Endothelial cell (in vitro differentiated cells): Measurements from ENCODE around the gene AGT. TPM values are rescaled to one million over a fixed set of nuclear protein-coding genes. Genes with fewer than 3 reads are reported as not detected.

Experiments
- DNase-seq: peaks from one replicate; pipeline ENCODE4 v3.0.0; 2021; ENCODE audit warnings: low spot score
- H3K27ac Mint-ChIP-seq: one replicate; pipeline ENCODE4 v1.8.0; 2021; ENCODE audit warnings: mixed read lengths, inconsistent platforms; ENCODE audit not compliant: unreplicated experiment
- H3K27me3 Mint-ChIP-seq: one replicate; pipeline ENCODE4 v1.8.0; 2021; ENCODE audit warnings: mild to moderate bottlenecking, moderate library complexity, mixed read lengths, inconsistent platforms; ENCODE audit not compliant: unreplicated experiment
- H3K36me3 Mint-ChIP-seq: one replicate; pipeline ENCODE4 v1.8.0; 2021; ENCODE audit warnings: mild to moderate bottlenecking, low read depth, mixed read lengths, inconsistent platforms; ENCODE audit not compliant: unreplicated experiment
- H3K4me1 Mint-ChIP-seq: one replicate; pipeline ENCODE4 v1.8.0; 2021; ENCODE audit warnings: mild to moderate bottlenecking, mixed read lengths, inconsistent platforms; ENCODE audit not compliant: unreplicated experiment
- H3K4me3 Mint-ChIP-seq: one replicate; pipeline ENCODE4 v1.8.0; 2021; ENCODE audit warnings: mild to moderate bottlenecking, mixed read lengths, inconsistent platforms; ENCODE audit not compliant: unreplicated experiment
- H3K9me3 Mint-ChIP-seq: one replicate; pipeline ENCODE4 v1.8.0; 2021; ENCODE audit warnings: mixed read lengths, inconsistent platforms; ENCODE audit not compliant: unreplicated experiment
- total RNA-seq: library from RNA; stranded (reverse); fragmentation: NEBNext Ultra II Directional; extraction: Animal tissue kit (Norgen Biotek cat#: 25700); gene quantifications from one replicate; pipeline ENCODE4 v1.2.1, GENCODE V29; 2021; ENCODE audit not compliant: unreplicated experiment
- TF ChIP-seq, protein P1 (sequence below): fragments of 200-600 bp; sonication (generic); IDR thresholded peaks from one replicate; pipeline ENCODE4 v1.5.0; 2021; ENCODE audit warnings: antibody characterized with exemption; ENCODE audit not compliant: unreplicated experiment

The AGT gene
- total RNA-seq, 1 donor from 2014 or later = not detected

DNA sequence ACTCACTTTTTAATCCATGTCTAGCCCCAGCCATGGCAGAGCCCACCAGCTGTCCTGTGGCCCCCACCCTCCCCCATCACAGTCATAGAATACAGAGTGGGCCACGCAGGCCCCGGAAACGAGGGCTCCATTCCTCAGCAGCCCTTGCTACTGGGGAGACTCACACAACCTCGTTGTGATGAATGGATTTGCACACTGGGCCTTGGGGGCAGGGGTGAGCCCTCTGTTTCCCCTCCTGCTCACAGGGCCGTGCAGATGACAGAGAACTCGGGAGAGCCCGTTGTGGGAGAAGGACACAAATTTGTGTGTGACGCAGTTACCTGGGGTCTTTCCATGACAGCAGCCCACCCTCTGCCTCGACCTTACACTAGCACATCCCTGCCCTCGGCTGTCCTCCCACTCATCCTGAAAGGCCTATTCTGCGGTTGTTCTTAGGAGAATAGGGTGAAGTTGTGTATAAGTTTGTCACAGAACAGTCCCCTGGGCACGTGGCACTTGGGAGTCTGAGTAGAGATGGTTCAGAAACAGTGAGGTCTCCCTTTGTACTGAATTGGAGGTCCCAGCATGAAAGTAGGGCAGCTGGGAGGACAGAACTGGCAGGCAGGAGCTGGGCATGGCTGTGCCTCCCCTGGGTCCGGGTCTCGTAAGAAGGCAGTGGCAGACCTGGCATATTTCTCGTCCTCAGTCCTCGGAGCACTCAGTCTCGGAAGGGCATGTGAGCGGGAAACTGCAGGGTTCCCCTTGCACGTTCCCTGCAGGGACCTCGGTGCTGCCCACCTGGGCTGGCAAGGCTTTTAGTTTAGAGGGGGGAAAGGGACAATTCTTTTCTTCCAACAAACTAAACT lies 6.8 kb downstream of the AGT start:
- Mint-ChIP-seq H3K27me3 (peaks cover 2% of the 10 kb centered on the region), H3K9me3 (no peaks in the 10 kb centered on the region), H3K4me3 (no peak overlapping the region), H3K27ac (no peak overlapping the region), H3K4me1 (no peaks in the 10 kb centered on the region), H3K36me3 (peaks cover 4% of the 10 kb centered on the region)
- DNase-seq = no peak
- TF ChIP-seq, protein P1, sequence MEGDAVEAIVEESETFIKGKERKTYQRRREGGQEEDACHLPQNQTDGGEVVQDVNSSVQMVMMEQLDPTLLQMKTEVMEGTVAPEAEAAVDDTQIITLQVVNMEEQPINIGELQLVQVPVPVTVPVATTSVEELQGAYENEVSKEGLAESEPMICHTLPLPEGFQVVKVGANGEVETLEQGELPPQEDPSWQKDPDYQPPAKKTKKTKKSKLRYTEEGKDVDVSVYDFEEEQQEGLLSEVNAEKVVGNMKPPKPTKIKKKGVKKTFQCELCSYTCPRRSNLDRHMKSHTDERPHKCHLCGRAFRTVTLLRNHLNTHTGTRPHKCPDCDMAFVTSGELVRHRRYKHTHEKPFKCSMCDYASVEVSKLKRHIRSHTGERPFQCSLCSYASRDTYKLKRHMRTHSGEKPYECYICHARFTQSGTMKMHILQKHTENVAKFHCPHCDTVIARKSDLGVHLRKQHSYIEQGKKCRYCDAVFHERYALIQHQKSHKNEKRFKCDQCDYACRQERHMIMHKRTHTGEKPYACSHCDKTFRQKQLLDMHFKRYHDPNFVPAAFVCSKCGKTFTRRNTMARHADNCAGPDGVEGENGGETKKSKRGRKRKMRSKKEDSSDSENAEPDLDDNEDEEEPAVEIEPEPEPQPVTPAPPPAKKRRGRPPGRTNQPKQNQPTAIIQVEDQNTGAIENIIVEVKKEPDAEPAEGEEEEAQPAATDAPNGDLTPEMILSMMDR = no peak

DNA sequence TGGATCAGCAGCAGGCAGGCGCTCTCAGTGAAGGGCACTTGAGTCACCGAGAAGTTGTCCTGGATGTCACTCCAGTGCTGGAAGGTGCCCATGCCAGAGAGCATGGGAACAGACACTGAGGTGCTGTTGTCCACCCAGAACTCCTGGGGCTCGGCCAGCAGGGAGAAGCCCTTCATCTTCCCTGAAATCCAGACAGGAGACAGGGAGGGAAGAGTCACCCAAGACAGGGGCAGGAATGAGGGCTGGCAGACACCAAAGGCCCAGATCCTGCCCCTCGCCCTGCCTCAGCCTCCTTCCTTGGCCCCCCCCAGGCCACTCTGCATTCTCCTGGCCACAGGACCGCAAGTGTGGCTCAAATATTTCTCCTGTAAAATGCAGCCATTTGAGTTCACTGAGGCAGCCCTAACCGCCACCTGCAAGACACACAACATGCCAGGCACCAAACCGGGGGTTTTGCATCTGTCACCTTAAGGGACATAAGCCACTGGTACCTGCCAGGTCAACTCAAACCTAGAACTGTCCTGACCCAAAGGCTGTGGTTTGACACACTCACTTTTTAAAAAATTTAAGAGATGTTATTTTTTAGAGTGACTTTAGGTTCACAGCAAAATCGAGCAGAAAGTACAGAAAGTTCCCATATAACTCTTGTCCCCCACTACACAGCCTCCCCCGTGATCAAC lies 7.8 kb downstream of the AGT start:
- peaks cover 4% of the 10 kb centered on the region for H3K36me3 Mint-ChIP-seq
- no peak for DNase-seq
- H3K4me1 Mint-ChIP-seq = no peaks in the 10 kb centered on the region
- TF ChIP-seq, protein P1 = no peak
- H3K27ac Mint-ChIP-seq = no peak overlapping the region
- no peak overlapping the region for H3K4me3 Mint-ChIP-seq
- H3K9me3 Mint-ChIP-seq = no peaks in the 10 kb centered on the region
- no peaks in the 10 kb centered on the region for H3K27me3 Mint-ChIP-seq

- H3K27ac Mint-ChIP-seq = no peak overlapping the region
- H3K27me3 Mint-ChIP-seq = no peaks in the 10 kb centered on the region
- TF ChIP-seq, protein P1 = no peak
Observed at GRCh38 chr1:230705289-230706019, 8.5 kb downstream of the AGT start.

DNA sequence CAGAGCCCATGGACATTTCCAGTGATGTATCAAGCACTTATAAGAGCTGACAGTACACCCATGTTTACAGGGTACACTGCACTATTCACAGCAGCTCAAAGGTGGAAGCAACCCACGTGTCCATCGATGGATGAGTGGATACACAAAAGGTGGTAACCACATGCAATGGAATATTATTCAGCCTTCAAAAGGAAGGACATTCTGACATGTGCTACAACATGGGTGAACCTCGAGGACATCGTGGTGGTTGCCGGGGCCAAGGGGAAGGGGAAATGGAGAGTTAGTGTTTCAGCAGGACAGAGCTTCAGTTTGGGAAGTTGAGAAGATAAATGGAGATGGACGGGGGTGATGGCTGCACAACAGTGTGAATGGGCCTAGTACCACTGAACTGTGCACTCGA lies 9.1 kb downstream of the AGT start:
- H3K27ac Mint-ChIP-seq = no peak overlapping the region
- peaks cover 4% of the 10 kb centered on the region for H3K36me3 Mint-ChIP-seq
- H3K4me1 Mint-ChIP-seq = no peaks in the 10 kb centered on the region
- H3K9me3 Mint-ChIP-seq = no peaks in the 10 kb centered on the region
- H3K27me3 Mint-ChIP-seq = no peaks in the 10 kb centered on the region
- TF ChIP-seq, protein P1 = no peak
- H3K4me3 Mint-ChIP-seq = no peak overlapping the region
- DNase-seq = no peak

More at GRCh38 chr1:230705289-230706019, 8.5 kb downstream of the AGT start:
- Mint-ChIP-seq H3K4me1 (no peaks in the 10 kb centered on the region), H3K4me3 (no peak overlapping the region), H3K9me3 (no peaks in the 10 kb centered on the region), H3K36me3 (peaks cover 4% of the 10 kb centered on the region)
- DNase-seq = no peak
